Activated T-helper 2 cell treated with anti-CD3 and anti-CD28 coated beads, Interferon-gamma antibody, Interleukin-2, Interleukin-4, amounts not matched to agents 10 μg/mL and 5 μg/mL and 100 μg/mL, durations not matched to agents 14 hours and 24 hours and 36 hours (primary cell): ENCODE results near the gene BCAS3. TPM values are rescaled to one million over a fixed set of nuclear protein-coding genes. Genes with fewer than 3 reads are reported as not detected.

ENCODE experiments used
- DNase-seq: peaks from one replicate; pipeline ENCODE4 v3.0.0; 2021; ENCODE audit warnings: low spot score
- H3K27ac Mint-ChIP-seq: one replicate; pipeline ENCODE4 v1.8.0; 2021; ENCODE audit warnings: mixed read lengths
- H3K27me3 Mint-ChIP-seq: one replicate; pipeline ENCODE4 v1.8.0; 2021; ENCODE audit warnings: low read depth, mixed read lengths
- H3K36me3 Mint-ChIP-seq: one replicate; pipeline ENCODE4 v1.8.0; 2021; ENCODE audit warnings: low read depth, mixed read lengths
- H3K4me1 Mint-ChIP-seq: one replicate; pipeline ENCODE4 v1.8.0; 2021; ENCODE audit warnings: low read depth, mixed read lengths
- H3K4me3 Mint-ChIP-seq: one replicate; pipeline ENCODE4 v1.8.0; 2021; ENCODE audit warnings: low read depth, mild to moderate bottlenecking, moderate library complexity, mixed read lengths
- H3K9me3 Mint-ChIP-seq: one replicate; pipeline ENCODE4 v1.8.0; 2021; ENCODE audit warnings: mixed read lengths
- intact Hi-C: fragments of 100-400 bp; cut with micrococcal nuclease; formaldehyde crosslinking; loops from one replicate; pipeline ENCODE4 v1.15.1; 2023
- total RNA-seq: library from RNA; stranded (reverse); gene quantifications from 2 replicates; pipeline ENCODE4 v1.2.3, GENCODE V29; 2022

Gene BCAS3
- total RNA-seq, 1 donor from 2014 or later, result 10.7 TPM

DNA sequence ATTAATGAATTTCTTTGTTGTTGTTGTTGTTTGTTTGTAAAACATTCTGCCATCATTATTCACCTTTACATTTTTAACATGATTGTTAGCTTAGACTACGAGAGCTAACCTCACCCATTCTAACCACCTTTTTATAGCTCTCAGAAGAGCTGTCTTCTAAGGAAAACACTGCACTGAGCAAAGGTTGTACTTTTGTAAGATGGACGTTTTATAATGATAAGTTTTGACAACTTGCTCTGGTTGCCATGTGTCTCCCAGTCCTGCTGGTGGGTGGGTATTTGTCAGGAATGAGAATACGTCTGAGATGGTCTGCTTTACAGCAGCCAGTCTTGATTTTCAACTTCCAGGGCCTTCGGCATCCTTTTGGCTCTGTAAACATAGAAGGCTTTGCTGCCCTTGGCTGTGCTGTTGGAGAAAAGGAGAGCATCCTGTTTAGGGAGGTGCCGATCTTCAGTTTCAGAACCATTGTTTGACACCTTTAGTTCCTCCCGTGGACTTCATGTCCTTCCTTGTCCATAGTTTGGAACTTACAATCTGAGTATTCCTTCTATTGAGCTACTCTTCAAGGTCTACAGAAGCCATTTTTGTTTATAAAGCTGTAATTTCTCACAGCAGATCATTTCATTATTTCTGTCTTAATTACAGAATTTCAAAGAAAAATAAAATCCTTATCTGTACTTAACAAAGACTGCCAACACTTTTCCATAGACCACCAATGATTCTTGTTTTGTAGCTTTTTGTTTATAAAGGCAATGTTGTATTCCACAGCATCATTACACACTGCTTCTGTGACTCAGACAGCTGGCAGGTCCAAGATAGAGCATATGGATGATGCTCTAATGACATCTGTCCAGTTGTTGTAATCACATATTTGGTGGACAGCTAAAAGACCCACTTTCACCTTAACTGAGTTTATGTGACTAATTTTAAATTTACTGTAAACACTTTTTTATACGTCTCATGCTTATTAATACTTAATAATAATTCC lies 451.9 kb downstream of the BCAS3 start:
- DNase-seq, result no peak
- Mint-ChIP-seq H3K27me3 (no peaks in the 10 kb centered on the region), H3K27ac (no peak overlapping the region), H3K4me1 (peaks cover 17% of the 10 kb centered on the region), H3K36me3 (no peaks in the 10 kb centered on the region), H3K4me3 (no peak overlapping the region), H3K9me3 (no peaks in the 10 kb centered on the region)
- intact Hi-C loops, result no loop called here

DNA sequence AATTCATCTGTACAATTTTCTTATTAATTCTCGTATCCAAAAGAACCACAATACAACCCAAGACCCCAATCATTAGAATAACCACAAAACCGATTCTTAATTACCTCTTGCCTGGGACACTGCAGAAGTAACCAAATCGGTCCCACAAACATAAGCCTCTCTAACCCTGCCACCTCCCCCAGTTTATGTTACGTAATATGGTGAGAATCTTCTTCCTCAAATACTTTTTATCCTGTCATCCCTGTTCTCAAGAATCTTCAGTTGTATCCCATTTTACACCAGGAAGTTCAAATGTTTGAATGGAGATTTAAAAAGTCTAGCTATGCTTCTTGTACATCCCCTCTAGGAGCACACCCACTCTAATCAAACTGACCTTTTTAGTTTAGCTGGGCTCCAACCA lies 452.7 kb downstream of the BCAS3 start:
- no peak overlapping the region for H3K4me3 Mint-ChIP-seq
- intact Hi-C loops, result no loop called here
- peaks cover 17% of the 10 kb centered on the region for H3K4me1 Mint-ChIP-seq
- DNase-seq, result no peak
- H3K36me3 Mint-ChIP-seq, result no peaks in the 10 kb centered on the region
- H3K27me3 Mint-ChIP-seq, result no peaks in the 10 kb centered on the region
- no peaks in the 10 kb centered on the region for H3K9me3 Mint-ChIP-seq
- no peak overlapping the region for H3K27ac Mint-ChIP-seq

DNA sequence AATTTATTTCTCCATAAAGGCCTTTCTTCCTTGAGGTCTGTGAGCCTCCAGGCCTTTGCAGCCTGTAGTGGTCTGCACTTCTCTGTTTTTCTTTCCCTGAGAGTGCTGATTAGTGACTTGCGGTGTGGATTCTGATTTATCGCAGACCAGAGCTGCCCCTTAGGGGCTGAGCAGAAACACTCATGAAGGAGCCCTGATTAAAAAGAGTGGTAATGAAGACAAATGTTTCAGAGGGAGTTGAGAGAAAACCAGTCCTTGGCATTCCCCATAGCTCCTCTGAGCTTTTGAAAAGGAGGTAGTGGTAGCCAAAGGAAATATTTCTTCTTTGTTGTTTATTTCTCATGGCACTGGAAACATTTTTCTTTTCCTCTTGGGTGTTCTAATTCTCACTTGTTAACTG lies 453.9 kb downstream of the BCAS3 start:
- intact Hi-C loops, result no loop called here
- Mint-ChIP-seq H3K27ac (no peak overlapping the region), H3K36me3 (no peaks in the 10 kb centered on the region), H3K27me3 (no peaks in the 10 kb centered on the region), H3K9me3 (no peaks in the 10 kb centered on the region), H3K4me1 (peaks cover 21% of the 10 kb centered on the region), H3K4me3 (no peak overlapping the region)
- no peak for DNase-seq

DNA sequence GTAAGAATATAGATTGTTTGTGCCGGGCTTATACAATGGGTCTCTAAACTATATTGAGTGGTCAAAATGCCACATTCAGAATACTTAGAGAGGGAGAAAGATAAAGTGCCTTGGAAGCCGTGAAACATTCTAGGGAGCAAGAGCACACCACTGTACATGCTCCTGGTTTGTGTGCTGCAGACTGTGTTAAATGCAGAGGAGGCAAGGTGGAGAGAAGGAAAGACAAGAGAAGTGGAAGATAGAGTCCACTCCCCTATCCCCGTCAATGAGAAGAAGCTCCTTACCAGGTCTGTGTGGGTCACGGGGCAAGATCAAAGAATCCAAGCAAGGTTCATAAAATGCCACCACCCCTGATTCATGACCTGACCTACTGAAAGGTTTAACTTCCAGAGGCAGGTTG lies 454.9 kb downstream of the BCAS3 start:
- H3K9me3 Mint-ChIP-seq, result no peaks in the 10 kb centered on the region
- intact Hi-C loops, result no loop called here
- no peaks in the 10 kb centered on the region for H3K36me3 Mint-ChIP-seq
- peaks cover 21% of the 10 kb centered on the region for H3K4me1 Mint-ChIP-seq
- no peak for DNase-seq
- H3K27ac Mint-ChIP-seq, result no peak overlapping the region
- no peak overlapping the region for H3K4me3 Mint-ChIP-seq
- no peaks in the 10 kb centered on the region for H3K27me3 Mint-ChIP-seq

DNA sequence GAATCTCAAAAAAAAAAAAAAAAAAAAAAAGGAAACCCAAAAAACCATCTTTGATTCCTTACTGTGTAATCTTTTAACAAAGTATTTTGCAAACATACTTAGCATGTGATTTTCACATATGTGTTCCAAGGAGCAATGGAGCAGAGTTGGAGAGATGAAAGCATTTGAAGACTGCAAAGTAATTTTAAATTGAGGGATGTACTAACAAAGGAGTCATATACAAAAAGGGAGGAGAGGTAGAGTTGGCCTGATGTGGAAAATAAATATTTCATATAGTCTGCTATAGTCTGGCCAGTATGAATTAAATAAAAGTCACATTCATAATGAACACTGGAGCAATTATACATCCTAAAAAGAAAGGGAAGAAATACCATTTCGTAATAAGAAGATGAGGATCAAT lies 456.2 kb downstream of the BCAS3 start:
- Mint-ChIP-seq H3K9me3 (no peaks in the 10 kb centered on the region), H3K27me3 (no peaks in the 10 kb centered on the region), H3K36me3 (no peaks in the 10 kb centered on the region), H3K4me3 (no peak overlapping the region), H3K27ac (no peak overlapping the region), H3K4me1 (peaks cover 23% of the 10 kb centered on the region)
- intact Hi-C loops, result no loop called here
- no peak for DNase-seq

DNA sequence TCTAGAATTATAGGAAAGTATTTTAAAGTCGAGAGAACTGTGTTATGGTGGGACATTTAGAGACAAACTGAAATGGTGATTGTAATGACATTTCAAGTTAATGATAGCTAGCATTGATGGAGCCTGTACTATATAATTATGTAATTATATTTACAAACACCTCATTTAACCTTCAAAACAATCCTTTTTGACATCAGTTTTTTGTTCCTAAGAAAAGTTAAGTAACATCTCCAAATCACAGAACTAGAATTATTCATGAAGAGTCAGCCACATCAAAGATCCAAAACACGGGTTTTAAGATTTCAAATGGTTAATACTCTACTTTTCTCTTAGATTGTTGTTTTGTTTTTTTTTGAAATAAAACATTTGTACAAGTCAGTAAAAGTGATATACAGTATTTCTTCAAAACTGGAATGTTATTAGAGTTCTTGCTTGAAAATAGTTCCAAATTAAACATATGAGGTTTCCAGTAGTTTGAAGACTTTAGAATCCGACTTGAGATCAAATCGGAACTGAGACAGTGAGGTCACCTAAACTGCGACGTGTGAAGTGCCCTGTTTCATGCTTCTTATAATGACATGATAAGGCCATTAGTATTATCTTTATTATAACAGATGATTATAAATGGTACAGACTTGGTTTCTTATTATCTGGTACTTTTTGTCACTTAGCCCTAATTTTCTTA lies 457.0 kb downstream of the BCAS3 start:
- H3K36me3 Mint-ChIP-seq, result no peaks in the 10 kb centered on the region
- no peak for DNase-seq
- H3K27me3 Mint-ChIP-seq, result no peaks in the 10 kb centered on the region
- no peak overlapping the region for H3K4me3 Mint-ChIP-seq
- H3K4me1 Mint-ChIP-seq, result peaks cover 24% of the 10 kb centered on the region
- no peak overlapping the region for H3K27ac Mint-ChIP-seq
- no peaks in the 10 kb centered on the region for H3K9me3 Mint-ChIP-seq
- intact Hi-C loops, result loop anchor here (5.0 kb wide), 1 partner anchor 62 kb away; no protein-coding TSS in a partner anchor

DNA sequence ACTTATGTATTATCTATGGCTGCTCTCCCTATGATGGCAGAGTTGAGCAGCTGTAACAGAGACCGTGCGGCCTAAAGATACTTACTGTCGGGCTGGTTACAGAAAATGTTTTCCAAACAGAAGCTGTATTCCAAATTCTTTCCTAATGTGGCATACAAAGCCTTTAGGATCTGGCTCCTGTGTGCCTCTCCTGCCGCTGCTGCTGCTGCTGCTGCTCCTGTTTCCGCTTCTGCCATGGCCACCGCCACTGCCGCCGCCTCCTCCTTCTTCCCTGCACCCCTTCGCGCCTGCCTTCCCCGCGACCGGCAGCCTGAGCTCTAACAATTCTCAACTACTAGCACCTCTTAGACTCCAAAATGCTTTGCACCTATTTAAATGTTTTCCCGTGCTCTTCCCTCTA lies 458.1 kb downstream of the BCAS3 start:
- DNase-seq, result no peak
- Mint-ChIP-seq H3K27ac (no peak overlapping the region), H3K9me3 (no peaks in the 10 kb centered on the region), H3K27me3 (no peaks in the 10 kb centered on the region), H3K36me3 (no peaks in the 10 kb centered on the region), H3K4me3 (no peak overlapping the region), H3K4me1 (peaks cover 27% of the 10 kb centered on the region)
- intact Hi-C loops, result loop anchor here (5.0 kb wide), 1 partner anchor 63 kb away; no protein-coding TSS in a partner anchor

DNA sequence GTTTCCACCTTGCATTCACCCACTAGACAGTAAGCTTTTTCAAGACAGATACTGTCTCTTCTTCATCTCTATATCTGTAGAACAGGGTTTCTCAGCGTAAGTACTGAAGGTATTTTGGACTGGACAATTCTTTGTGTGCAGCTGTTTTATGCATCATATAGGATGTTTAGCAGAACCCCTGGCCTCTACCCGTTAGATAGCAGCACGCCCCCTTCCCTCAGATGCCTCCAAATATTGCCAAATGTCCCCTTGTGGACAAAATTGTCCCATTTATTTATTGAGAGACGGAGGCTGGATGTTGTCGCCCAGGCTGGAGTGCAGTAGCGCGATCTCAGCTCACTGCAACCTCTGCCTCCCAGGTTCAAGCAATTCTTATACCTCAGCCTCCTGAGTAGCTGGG lies 458.6 kb downstream of the BCAS3 start:
- intact Hi-C loops, result loop anchor here (5.0 kb wide), 1 partner anchor 64 kb away; no protein-coding TSS in a partner anchor
- Mint-ChIP-seq H3K4me3 (no peak overlapping the region), H3K9me3 (no peaks in the 10 kb centered on the region), H3K27ac (no peak overlapping the region), H3K36me3 (no peaks in the 10 kb centered on the region), H3K27me3 (no peaks in the 10 kb centered on the region), H3K4me1 (peaks cover 27% of the 10 kb centered on the region)
- no peak for DNase-seq

DNA sequence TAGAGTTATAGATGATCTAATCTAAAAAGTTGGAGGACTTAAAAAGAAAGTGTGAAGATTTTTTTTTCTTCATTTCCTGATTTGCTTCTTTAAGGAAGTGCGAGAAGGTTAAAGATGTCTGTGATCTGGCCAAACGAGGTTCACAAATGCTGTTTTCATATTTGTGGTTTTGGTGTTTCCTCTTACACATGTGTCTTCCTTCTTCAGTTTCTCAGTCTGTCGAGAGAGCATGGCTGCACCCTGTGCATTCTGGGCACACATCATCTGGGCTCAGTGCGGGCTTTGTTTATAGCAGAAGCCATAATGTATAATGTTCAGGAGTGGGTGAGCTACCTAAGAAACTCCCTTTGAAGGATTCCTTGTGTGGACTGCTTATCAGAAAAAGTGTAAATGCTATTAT lies 461.6 kb downstream of the BCAS3 start:
- DNase-seq, result peak; percentile 52
- Mint-ChIP-seq H3K4me3 (peak overlapping the region; percentile 52), H3K4me1 (peaks cover 24% of the 10 kb centered on the region), H3K27me3 (no peaks in the 10 kb centered on the region), H3K27ac (peak overlapping the region; percentile 53), H3K36me3 (no peaks in the 10 kb centered on the region), H3K9me3 (no peaks in the 10 kb centered on the region)
- intact Hi-C loops, result loop anchor here (1.0 to 5.0 kb wide), 2 partner anchors 67 to 82 kb away; no protein-coding TSS in a partner anchor

DNA sequence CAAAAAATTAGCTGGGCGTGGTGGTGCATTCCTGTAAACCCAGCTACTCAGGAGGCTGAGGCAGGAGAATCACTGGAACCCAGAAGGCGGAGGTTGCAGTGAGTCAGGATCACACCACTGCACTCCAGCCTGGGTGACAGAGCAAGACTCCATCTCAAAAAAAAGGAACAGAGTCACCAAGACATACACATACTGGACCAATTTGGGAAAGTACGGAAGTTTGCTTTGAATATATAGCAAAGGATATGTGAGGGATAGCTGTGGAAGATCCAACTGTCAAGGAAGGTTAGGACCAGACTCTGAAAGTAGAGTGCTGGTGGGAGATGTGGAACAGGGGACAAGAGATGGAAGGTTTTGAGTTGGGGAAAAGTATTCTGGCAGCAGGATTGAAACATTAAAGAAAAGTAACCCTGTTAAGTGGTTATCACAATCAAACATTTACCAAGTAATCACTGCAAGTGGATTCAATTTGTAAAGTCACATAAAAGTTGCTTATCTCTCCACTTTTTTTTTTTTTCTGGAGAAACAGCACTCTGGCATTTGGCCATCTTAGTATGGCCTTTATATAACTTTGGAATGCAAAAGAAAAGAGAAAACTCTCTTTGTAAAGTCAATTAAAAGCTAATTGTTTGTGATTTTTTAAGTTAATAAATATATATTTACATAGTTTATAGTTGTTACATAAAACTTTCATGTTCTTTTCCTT lies 462.6 kb downstream of the BCAS3 start:
- Mint-ChIP-seq H3K4me1 (peaks cover 28% of the 10 kb centered on the region), H3K9me3 (no peaks in the 10 kb centered on the region), H3K4me3 (no peak overlapping the region), H3K27ac (no peak overlapping the region), H3K27me3 (no peaks in the 10 kb centered on the region), H3K36me3 (no peaks in the 10 kb centered on the region)
- intact Hi-C loops, result loop anchor here (10.0 kb wide), 1 partner anchor 125 kb away; no protein-coding TSS in a partner anchor
- no peak for DNase-seq

DNA sequence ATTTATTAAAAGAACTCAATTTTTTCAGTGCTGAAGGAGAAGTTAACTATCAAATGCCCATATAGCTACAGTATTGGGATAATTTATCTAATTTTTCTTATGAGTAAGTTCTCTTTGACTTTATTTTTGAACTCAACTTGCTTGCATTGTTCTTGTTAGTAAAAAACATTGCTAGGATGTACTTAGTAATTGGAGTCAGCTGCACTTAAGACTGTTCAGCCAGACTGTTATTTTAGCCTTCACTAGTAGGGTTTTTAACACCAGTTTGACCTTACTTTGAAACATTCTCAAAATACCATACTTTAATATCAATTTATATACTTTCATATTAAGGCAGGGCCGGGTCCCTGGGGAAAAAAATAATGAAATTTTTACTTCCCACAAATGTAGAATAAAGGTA lies 465.4 kb downstream of the BCAS3 start:
- no peak overlapping the region for H3K27ac Mint-ChIP-seq
- intact Hi-C loops, result loop anchor here (10.0 kb wide), 1 partner anchor 128 kb away; no protein-coding TSS in a partner anchor

DNA sequence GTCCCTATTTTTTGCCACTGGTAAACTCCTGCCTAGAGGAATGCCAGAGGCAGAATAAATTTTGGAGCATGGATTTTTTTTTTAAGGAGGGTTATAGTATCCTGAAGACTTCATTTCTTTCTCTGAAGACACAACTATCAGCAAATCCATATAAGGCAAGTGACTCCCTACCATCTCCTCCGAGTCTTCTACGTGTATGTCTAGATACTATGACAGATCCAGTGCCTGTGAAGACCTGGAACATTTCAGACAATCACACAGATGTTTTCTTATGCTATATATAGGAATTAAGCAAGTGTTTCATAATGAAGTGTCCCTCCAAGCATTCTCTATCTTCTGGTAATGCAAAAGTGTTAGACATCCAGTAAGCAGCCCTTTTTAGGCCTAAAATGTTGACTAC lies 466.5 kb downstream of the BCAS3 start:
- Mint-ChIP-seq H3K36me3 (no peaks in the 10 kb centered on the region), H3K4me3 (no peak overlapping the region), H3K9me3 (no peaks in the 10 kb centered on the region), H3K4me1 (peaks cover 25% of the 10 kb centered on the region), H3K27ac (no peak overlapping the region), H3K27me3 (no peaks in the 10 kb centered on the region)
- DNase-seq, result no peak
- intact Hi-C loops, result loop anchor here (10.0 kb wide), 1 partner anchor 129 kb away; no protein-coding TSS in a partner anchor

More for the DNA sequence above, 465.4 kb downstream of the BCAS3 start:
- Mint-ChIP-seq H3K4me3 (no peak overlapping the region), H3K27me3 (no peaks in the 10 kb centered on the region), H3K4me1 (peaks cover 33% of the 10 kb centered on the region), H3K9me3 (no peaks in the 10 kb centered on the region), H3K36me3 (no peaks in the 10 kb centered on the region)
- DNase-seq, result no peak
